Activated CD8-positive, alpha-beta memory T cell treated with anti-CD3 and anti-CD28 coated beads, Interleukin-2, amount 50 U/mL, for 24 hours (primary cell): ENCODE data around the gene LINC00237.

Experiments
- DNase-seq: peaks from one replicate; pipeline ENCODE4 v3.0.0-alpha.2; 2020; ENCODE audit errors: extremely low read depth

The LINC00237 gene

GRCh38 chr20:21048841-21049273 is 57.3 kb downstream of the LINC00237 start:
- peak; percentile 5 for DNase-seq

- no peak for DNase-seq
Measured at GRCh38 chr20:21047981-21048380, 58.2 kb downstream of the LINC00237 start.

- DNase-seq: no peak
Measured at GRCh38 chr20:21046413-21047070, 59.6 kb downstream of the LINC00237 start.
